HEK293T (cell line): ENCODE data around the gene INS.

Experiments used
- BHLHE40 ChIP-seq: fragments of 450-650 bp; IDR thresholded peaks from 2 replicates; pipeline ENCODE4 v1.6.1; 2016; ENCODE audit warnings: mild to moderate bottlenecking, moderate library complexity, borderline replicate concordance
- CTBP1 ChIP-seq: fragments of 450-650 bp; IDR thresholded peaks from 2 replicates; pipeline ENCODE4 v1.6.1; 2016; ENCODE audit warnings: borderline replicate concordance
- ELF4 ChIP-seq: fragments of 450-650 bp; IDR thresholded peaks from 2 replicates; pipeline ENCODE4 v1.6.1; 2017; ENCODE audit warnings: antibody characterized with exemption
- FOXA1 ChIP-seq: fragments of 450-650 bp; IDR thresholded peaks from 2 replicates; pipeline ENCODE4 v1.6.1; 2016; ENCODE audit warnings: mild to moderate bottlenecking
- FOXM1 ChIP-seq: fragments of 450-650 bp; IDR thresholded peaks from 2 replicates; pipeline ENCODE4 v1.6.1; 2017; ENCODE audit warnings: mild to moderate bottlenecking, borderline replicate concordance
- HDGF ChIP-seq: fragments of 450-650 bp; IDR thresholded peaks from 2 replicates; pipeline ENCODE4 v1.6.1; 2017; ENCODE audit warnings: antibody characterized with exemption, borderline replicate concordance
- L3MBTL2 ChIP-seq: fragments of 450-650 bp; conservative IDR thresholded peaks from 2 replicates; pipeline ENCODE4 v1.6.1; 2016; ENCODE audit warnings: mild to moderate bottlenecking
- LEF1 ChIP-seq: fragments of 450-650 bp; IDR thresholded peaks from 2 replicates; pipeline ENCODE4 v1.6.1; 2017; ENCODE audit warnings: mild to moderate bottlenecking, borderline replicate concordance
- NFRKB ChIP-seq: fragments of 450-650 bp; IDR thresholded peaks from 2 replicates; pipeline ENCODE4 v1.6.1; 2016; ENCODE audit warnings: mild to moderate bottlenecking, moderate library complexity
- PKNOX1 ChIP-seq: fragments of 450-650 bp; IDR thresholded peaks from 2 replicates; pipeline ENCODE4 v1.6.1; 2016
- SP1 ChIP-seq: fragments of 450-650 bp; IDR thresholded peaks from 2 replicates; pipeline ENCODE4 v1.6.1; 2017
- SUZ12 ChIP-seq: fragments of 450-650 bp; IDR thresholded peaks from 2 replicates; pipeline ENCODE4 v1.6.1; 2016; ENCODE audit warnings: mild to moderate bottlenecking
- TARDBP ChIP-seq: fragments of 450-650 bp; IDR thresholded peaks from 2 replicates; pipeline ENCODE4 v1.6.1; 2016
- ZNF384 ChIP-seq: fragments of 450-650 bp; IDR thresholded peaks from 2 replicates; pipeline ENCODE4 v1.6.1; 2016

- TF ChIP-seq SP1, result no peak
- TF ChIP-seq FOXA1, result no peak
- TF ChIP-seq CTBP1, result no peak
- no peak for TF ChIP-seq SUZ12
- TF ChIP-seq FOXM1, result no peak
- TF ChIP-seq BHLHE40, result no peak
- no peak for TF ChIP-seq NFRKB
- TF ChIP-seq L3MBTL2, result no peak
- TF ChIP-seq ELF4, result no peak
- TF ChIP-seq HDGF, result no peak
- no peak for TF ChIP-seq PKNOX1
- TF ChIP-seq ZNF384, result no peak
- TF ChIP-seq TARDBP, result no peak
- no peak for TF ChIP-seq LEF1
Measured at GRCh38 chr11:2175659-2176058, 14.7 kb upstream of the INS start.
